ENCODE data around the gene RTKN.

The RTKN gene

GRCh38 chr2:74420006-74420405, 21.7 kb downstream of the RTKN start:
- H3K27ac ChIP-seq: no peak overlapping the region
- DNase-seq (ENCODE audit: low read depth, low spot score): no peak

GRCh38 chr2:74419345-74419744, 22.4 kb downstream of the RTKN start:
- DNase-seq (ENCODE audit: low read depth, low spot score): no peak
- no peak overlapping the region for H3K27ac ChIP-seq

- no peak for DNase-seq (ENCODE audit: low read depth, low spot score)
- H3K27ac ChIP-seq: no peak overlapping the region
Measured at GRCh38 chr2:74418312-74418711, 23.4 kb downstream of the RTKN start.

- DNase-seq (ENCODE audit: low read depth, low spot score): no peak
- no peak overlapping the region for H3K27ac ChIP-seq
Measured at GRCh38 chr2:74417763-74418162, 24.0 kb downstream of the RTKN start.

GRCh38 chr2:74417197-74417596, 24.5 kb downstream of the RTKN start:
- H3K27ac ChIP-seq: no peak overlapping the region
- no peak for DNase-seq (ENCODE audit: low read depth, low spot score)

GRCh38 chr2:74416778-74417177, 25.0 kb downstream of the RTKN start:
- no peak for DNase-seq (ENCODE audit: low read depth, low spot score)

GRCh38 chr2:74415762-74416395, 25.9 kb downstream of the RTKN start:
- DNase-seq (ENCODE audit: low read depth, low spot score): no peak
- no peak overlapping the region for H3K27ac ChIP-seq

More at GRCh38 chr2:74416778-74417177, 25.0 kb downstream of the RTKN start:
- no peak overlapping the region for H3K27ac ChIP-seq

- no peak for DNase-seq (ENCODE audit: low read depth, low spot score)
- H3K27ac ChIP-seq: no peak overlapping the region
Measured at GRCh38 chr2:74414881-74415761, 26.6 kb downstream of the RTKN start.

GRCh38 chr2:74414441-74414840, 27.3 kb downstream of the RTKN start:
- DNase-seq (ENCODE audit: low read depth, low spot score): no peak
- no peak overlapping the region for H3K27ac ChIP-seq

- no peak overlapping the region for H3K27ac ChIP-seq
- DNase-seq (ENCODE audit: low read depth, low spot score): no peak
Measured at GRCh38 chr2:74413001-74413698, 28.6 kb downstream of the RTKN start.

GRCh38 chr2:74407682-74408081, 34.1 kb downstream of the RTKN start:
- no peak for DNase-seq (ENCODE audit: low read depth, low spot score)
- no peak overlapping the region for H3K27ac ChIP-seq

GRCh38 chr2:74406035-74406434, 35.7 kb downstream of the RTKN start:
- DNase-seq (ENCODE audit: low read depth, low spot score): peak; percentile 61
- H3K27ac ChIP-seq: peak overlapping the region; percentile 49

- H3K27ac ChIP-seq: no peak overlapping the region
- DNase-seq (ENCODE audit: low read depth, low spot score): no peak
Measured at GRCh38 chr2:74401891-74402290, 39.8 kb downstream of the RTKN start.

GRCh38 chr2:74399785-74400184, 42.0 kb downstream of the RTKN start:
- no peak for DNase-seq (ENCODE audit: low read depth, low spot score)
- no peak overlapping the region for H3K27ac ChIP-seq

GRCh38 chr2:74396149-74396548, 45.6 kb downstream of the RTKN start:
- no peak for DNase-seq (ENCODE audit: low read depth, low spot score)
- H3K27ac ChIP-seq: no peak overlapping the region

- no peak for DNase-seq (ENCODE audit: low read depth, low spot score)
- H3K27ac ChIP-seq: no peak overlapping the region
Measured at GRCh38 chr2:74393525-74393924, 48.2 kb downstream of the RTKN start.

GRCh38 chr2:74392449-74392743, 49.3 kb downstream of the RTKN start:
- no peak for DNase-seq (ENCODE audit: low read depth, low spot score)
- H3K27ac ChIP-seq: no peak overlapping the region

- no peak for DNase-seq (ENCODE audit: low read depth, low spot score)
- H3K27ac ChIP-seq: peak overlapping the region; percentile 64
Measured at GRCh38 chr2:74391580-74392448, 49.9 kb downstream of the RTKN start.

- peak overlapping the region; percentile 64 for H3K27ac ChIP-seq
- no peak for DNase-seq (ENCODE audit: low read depth, low spot score)
Measured at GRCh38 chr2:74391209-74391579, 50.5 kb downstream of the RTKN start.

GRCh38 chr2:74390606-74391005, 51.1 kb downstream of the RTKN start:
- H3K27ac ChIP-seq: no peak overlapping the region
- no peak for DNase-seq (ENCODE audit: low read depth, low spot score)
